Gastroesophageal sphincter (tissue), 3 donors: ENCODE data around the gene MAPK8IP2.

Source experiments
- CTCF ChIP-seq, 4 experiments: fragments of 200-600 bp in 2 of 4; fragments of 450-650 bp in 2 of 4; sonication (generic) in 1 of 4; IDR thresholded peaks; one replicate each; pipeline ENCODE4 v1.5.1; 2017 to 2019; ENCODE audit warnings: antibody characterized with exemption in 4 of 4, mild to moderate bottlenecking in 2 of 4, moderate library complexity in 2 of 4
- POLR2A ChIP-seq, 2 donors: fragments of 450-650 bp; IDR thresholded peaks; one replicate each; pipeline ENCODE4 v1.6.1; 2017; ENCODE audit warnings: antibody characterized with exemption in 2 of 2, mild to moderate bottlenecking in 2 of 2, moderate library complexity in 1 of 2

- TF ChIP-seq CTCF (IDR thresholded peaks at IDR 0.05) = peak in 3 of 4 experiments; percentile 0 to 64 (median 33)
- TF ChIP-seq POLR2A (IDR thresholded peaks at IDR 0.05) = peak in 1 of 2 donors; percentile 10
Measured at GRCh38 chr22:50627642-50628542, 27.3 kb downstream of the MAPK8IP2 start, which contains the start of gene ARSA.
